ENCODE results near the gene HIVEP1. TPM values are rescaled to one million over a fixed set of nuclear protein-coding genes. Genes with fewer than 3 reads are reported as not detected.

Gene HIVEP1
- total RNA-seq, 2 donors from 2014 or later = 12.5 to 15.2 TPM

DNA sequence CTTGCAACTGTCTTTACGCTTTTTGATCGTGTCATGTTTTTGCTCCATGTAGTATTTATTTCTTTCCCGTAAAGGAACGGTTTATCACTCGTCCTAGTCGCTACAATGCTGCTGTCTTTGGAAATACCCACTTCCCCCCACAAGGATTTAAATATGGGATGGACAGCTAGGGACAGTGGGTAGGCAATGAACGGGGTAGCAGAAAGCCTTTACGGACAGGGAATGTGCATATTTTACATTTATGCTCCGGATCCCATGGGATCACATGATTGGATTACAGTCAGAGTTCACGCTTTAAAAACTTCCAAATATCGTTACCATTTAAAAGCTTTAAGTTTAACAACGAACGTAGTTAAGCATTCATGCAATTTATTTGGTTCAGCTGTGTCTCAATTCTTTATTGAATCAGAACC is 1.2 kb downstream of the HIVEP1 start:
- 1 to 5% methylated on average over 13 of the region's 13 CpGs for WGBS, 2 donors
- H3K27me3 ChIP-seq = no peaks in the 10 kb centered on the region
- no peak for ATAC-seq
- H3K4me3 ChIP-seq = peak overlapping the region in 1 of 2 donors; percentile 81
- peaks cover 27% of the 10 kb centered on the region for H3K4me1 ChIP-seq
- H3K36me3 ChIP-seq (replicated peaks in 1 of 2; ENCODE audit: insufficient read depth in 1 of 2, low read depth in 2 of 2) = peaks cover 0 to 2% of the 10 kb centered on the region in 2 donors
- H3K9me3 ChIP-seq = no peaks in the 10 kb centered on the region
- DNase-seq = no peak
- TF ChIP-seq, protein P1, sequence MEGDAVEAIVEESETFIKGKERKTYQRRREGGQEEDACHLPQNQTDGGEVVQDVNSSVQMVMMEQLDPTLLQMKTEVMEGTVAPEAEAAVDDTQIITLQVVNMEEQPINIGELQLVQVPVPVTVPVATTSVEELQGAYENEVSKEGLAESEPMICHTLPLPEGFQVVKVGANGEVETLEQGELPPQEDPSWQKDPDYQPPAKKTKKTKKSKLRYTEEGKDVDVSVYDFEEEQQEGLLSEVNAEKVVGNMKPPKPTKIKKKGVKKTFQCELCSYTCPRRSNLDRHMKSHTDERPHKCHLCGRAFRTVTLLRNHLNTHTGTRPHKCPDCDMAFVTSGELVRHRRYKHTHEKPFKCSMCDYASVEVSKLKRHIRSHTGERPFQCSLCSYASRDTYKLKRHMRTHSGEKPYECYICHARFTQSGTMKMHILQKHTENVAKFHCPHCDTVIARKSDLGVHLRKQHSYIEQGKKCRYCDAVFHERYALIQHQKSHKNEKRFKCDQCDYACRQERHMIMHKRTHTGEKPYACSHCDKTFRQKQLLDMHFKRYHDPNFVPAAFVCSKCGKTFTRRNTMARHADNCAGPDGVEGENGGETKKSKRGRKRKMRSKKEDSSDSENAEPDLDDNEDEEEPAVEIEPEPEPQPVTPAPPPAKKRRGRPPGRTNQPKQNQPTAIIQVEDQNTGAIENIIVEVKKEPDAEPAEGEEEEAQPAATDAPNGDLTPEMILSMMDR (IDR thresholded peaks at IDR 0.05) = peak in 1 of 7 experiments; percentile 11
- no peak for TF ChIP-seq POLR2A (IDR thresholded peaks at IDR 0.05)
- intact Hi-C loops (cut with DNase I) = no loop called here
- H3K27ac ChIP-seq = peak overlapping the region; percentile 14 to 99 (median 98)

GRCh38 chr6:12014027-12014872 is 2.1 kb downstream of the HIVEP1 start:
- ATAC-seq = no peak
- Histone ChIP-seq H3K36me3 (replicated peaks in 1 of 2; ENCODE audit: insufficient read depth in 1 of 2, low read depth in 2 of 2) (peaks cover 0 to 2% of the 10 kb centered on the region in 2 donors), H3K4me3 (no peak overlapping the region), H3K27ac (peak overlapping the region in 1 of 4 donors; percentile 99), H3K4me1 (peaks cover 26% of the 10 kb centered on the region), H3K9me3 (no peaks in the 10 kb centered on the region), H3K27me3 (no peaks in the 10 kb centered on the region)
- intact Hi-C loops (cut with DNase I) = no loop called here
- DNase-seq = no peak
- TF ChIP-seq POLR2A (IDR thresholded peaks at IDR 0.05) = no peak
- TF ChIP-seq, protein P1 (IDR thresholded peaks at IDR 0.05) = no peak
- 56 to 57% methylated on average over 8 of the region's 8 CpGs for WGBS, 2 donors

- peaks cover 0 to 2% of the 10 kb centered on the region in 2 donors for H3K36me3 ChIP-seq (replicated peaks in 1 of 2; ENCODE audit: insufficient read depth in 1 of 2, low read depth in 2 of 2)
- intact Hi-C loops (cut with DNase I) = no loop called here
- H3K27me3 ChIP-seq = no peaks in the 10 kb centered on the region
- no peak for TF ChIP-seq POLR2A (IDR thresholded peaks at IDR 0.05)
- H3K9me3 ChIP-seq = no peaks in the 10 kb centered on the region
- H3K27ac ChIP-seq = no peak overlapping the region
- H3K4me1 ChIP-seq = peaks cover 21% of the 10 kb centered on the region
- no peak for DNase-seq
- ATAC-seq = no peak
- no peak overlapping the region for H3K4me3 ChIP-seq
- WGBS, 2 donors = 91 to 95% methylated on average over 3 of the region's 3 CpGs
Observed at GRCh38 chr6:12014873-12015149, 2.7 kb downstream of the HIVEP1 start.

- peaks cover 0 to 2% of the 10 kb centered on the region in 2 donors for H3K36me3 ChIP-seq (replicated peaks in 1 of 2; ENCODE audit: insufficient read depth in 1 of 2, low read depth in 2 of 2)
- no peaks in the 10 kb centered on the region for H3K27me3 ChIP-seq
- DNase-seq = no peak
- WGBS, 2 donors = 92 to 94% methylated on average over 10 of the region's 10 CpGs
- H3K4me3 ChIP-seq = no peak overlapping the region
- no peak for ATAC-seq
- intact Hi-C loops (cut with DNase I) = no loop called here
- TF ChIP-seq, protein P1 (IDR thresholded peaks at IDR 0.05) = no peak
- TF ChIP-seq POLR2A (IDR thresholded peaks at IDR 0.05) = no peak
- H3K4me1 ChIP-seq = peaks cover 12% of the 10 kb centered on the region
- H3K9me3 ChIP-seq = no peaks in the 10 kb centered on the region
- H3K27ac ChIP-seq = no peak overlapping the region
Observed at GRCh38 chr6:12017263-12017662, 5.2 kb downstream of the HIVEP1 start.

DNA sequence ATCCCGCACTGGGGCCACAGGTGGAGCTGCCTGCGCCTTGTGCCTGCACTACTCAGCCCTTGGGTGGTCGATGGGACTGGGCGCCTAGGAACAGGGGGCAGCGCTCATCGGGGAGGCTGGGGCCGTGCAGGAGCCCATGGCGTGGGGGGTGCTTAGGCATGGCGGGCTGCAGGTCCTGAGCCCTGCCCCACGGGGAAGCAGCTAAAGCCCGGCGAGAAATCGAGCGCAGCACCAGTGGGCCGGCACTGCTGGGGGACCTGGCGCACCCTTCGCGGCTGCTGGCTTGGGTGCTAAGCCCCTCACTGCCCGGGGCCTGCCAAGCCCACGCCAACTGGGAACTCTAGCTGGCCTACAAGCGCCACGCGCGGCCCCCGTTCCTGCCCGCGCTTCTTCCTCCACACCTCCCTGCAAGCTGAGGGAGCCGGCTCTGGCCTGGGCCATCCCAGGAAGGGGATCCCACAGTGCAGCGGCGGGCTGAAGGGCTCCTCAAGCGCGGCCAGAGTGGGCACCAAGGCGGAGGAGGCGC is 5.8 kb downstream of the HIVEP1 start:
- H3K27me3 ChIP-seq = no peaks in the 10 kb centered on the region
- DNase-seq = no peak
- no peaks in the 10 kb centered on the region for H3K9me3 ChIP-seq
- H3K4me3 ChIP-seq = no peak overlapping the region
- no peak overlapping the region for H3K27ac ChIP-seq
- no peak for ATAC-seq
- WGBS, 2 donors = 93 to 96% methylated on average over 6 to 27 of the region's 34 CpGs
- intact Hi-C loops (cut with DNase I) = no loop called here
- no peak for TF ChIP-seq POLR2A (IDR thresholded peaks at IDR 0.05)
- TF ChIP-seq, protein P1 (IDR thresholded peaks at IDR 0.05) = no peak
- peaks cover 15% of the 10 kb centered on the region for H3K4me1 ChIP-seq
- H3K36me3 ChIP-seq (replicated peaks in 1 of 2; ENCODE audit: insufficient read depth in 1 of 2, low read depth in 2 of 2) = peaks cover 0 to 2% of the 10 kb centered on the region in 2 donors

Data from body of pancreas (tissue), 4 donors.